NB4 (cell line): ENCODE measurements around the gene AKAP7.

Experiments
- DNase-seq: peaks from one replicate; pipeline ENCODE4 v3.0.0; 2010; ENCODE audit warnings: low read depth
- H3K4me3 ChIP-seq: one replicate; pipeline ENCODE4 v1.5.1; 2011; ENCODE audit warnings: mild to moderate bottlenecking, low read depth, low read length, moderate library complexity
- MAX ChIP-seq: IDR thresholded peaks from 2 replicates; pipeline ENCODE4 v1.6.1; 2011; ENCODE audit warnings: low read depth, low read length
- MYC ChIP-seq: IDR thresholded peaks from 2 replicates; pipeline ENCODE4 v1.6.1; 2011; ENCODE audit warnings: low read depth, low read length
- POLR2A ChIP-seq: IDR thresholded peaks from 2 replicates; pipeline ENCODE4 v1.6.1; 2011; ENCODE audit warnings: mild to moderate bottlenecking; ENCODE audit not compliant: insufficient read length; ENCODE audit errors: extremely low read depth
- TF ChIP-seq, protein P1 (sequence below): IDR thresholded peaks from one replicate; pipeline ENCODE4 v1.5.1; 2012; ENCODE audit warnings: low read depth, low read length

The AKAP7 gene

GRCh38 chr6:131159578-131159977 lies 24.3 kb downstream of the AKAP7 start:
- DNase-seq: no peak
- no peak overlapping the region for H3K4me3 ChIP-seq
- TF ChIP-seq MYC (no peak), MAX (no peak), POLR2A (no peak)
- TF ChIP-seq, protein P1, sequence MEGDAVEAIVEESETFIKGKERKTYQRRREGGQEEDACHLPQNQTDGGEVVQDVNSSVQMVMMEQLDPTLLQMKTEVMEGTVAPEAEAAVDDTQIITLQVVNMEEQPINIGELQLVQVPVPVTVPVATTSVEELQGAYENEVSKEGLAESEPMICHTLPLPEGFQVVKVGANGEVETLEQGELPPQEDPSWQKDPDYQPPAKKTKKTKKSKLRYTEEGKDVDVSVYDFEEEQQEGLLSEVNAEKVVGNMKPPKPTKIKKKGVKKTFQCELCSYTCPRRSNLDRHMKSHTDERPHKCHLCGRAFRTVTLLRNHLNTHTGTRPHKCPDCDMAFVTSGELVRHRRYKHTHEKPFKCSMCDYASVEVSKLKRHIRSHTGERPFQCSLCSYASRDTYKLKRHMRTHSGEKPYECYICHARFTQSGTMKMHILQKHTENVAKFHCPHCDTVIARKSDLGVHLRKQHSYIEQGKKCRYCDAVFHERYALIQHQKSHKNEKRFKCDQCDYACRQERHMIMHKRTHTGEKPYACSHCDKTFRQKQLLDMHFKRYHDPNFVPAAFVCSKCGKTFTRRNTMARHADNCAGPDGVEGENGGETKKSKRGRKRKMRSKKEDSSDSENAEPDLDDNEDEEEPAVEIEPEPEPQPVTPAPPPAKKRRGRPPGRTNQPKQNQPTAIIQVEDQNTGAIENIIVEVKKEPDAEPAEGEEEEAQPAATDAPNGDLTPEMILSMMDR: no peak

DNA sequence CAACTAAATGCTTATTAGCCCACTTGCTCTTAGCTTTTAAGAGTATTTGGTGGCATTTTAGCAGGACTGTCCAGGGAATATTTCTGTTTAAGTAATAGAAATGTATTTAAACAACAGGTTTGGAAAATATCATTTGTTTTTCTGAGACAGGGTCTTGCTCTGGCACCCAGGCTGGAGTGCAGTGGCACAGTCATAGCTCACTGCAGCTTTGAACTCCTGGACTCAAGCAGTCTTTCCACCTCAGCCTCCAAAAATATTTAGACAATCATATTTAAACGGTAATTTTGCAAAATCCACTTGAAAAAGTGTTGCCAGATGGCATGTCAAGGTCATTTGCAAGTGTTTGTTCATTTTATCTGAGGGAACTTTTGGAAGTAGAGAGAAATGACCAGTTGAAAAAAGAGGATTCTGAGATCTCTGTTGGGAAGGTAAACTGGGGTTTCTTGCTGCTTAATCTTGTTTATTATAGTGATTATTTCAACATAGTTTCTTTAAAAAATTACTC lies 25.0 kb downstream of the AKAP7 start:
- TF ChIP-seq MAX (no peak), POLR2A (no peak), MYC (no peak)
- TF ChIP-seq, protein P1: no peak
- no peak overlapping the region for H3K4me3 ChIP-seq
- no peak for DNase-seq

GRCh38 chr6:131161987-131162386 lies 26.7 kb downstream of the AKAP7 start:
- no peak overlapping the region for H3K4me3 ChIP-seq
- no peak for DNase-seq
- TF ChIP-seq MYC: no peak
- TF ChIP-seq, protein P1: no peak
- no peak for TF ChIP-seq POLR2A
- no peak for TF ChIP-seq MAX

GRCh38 chr6:131163886-131164285 lies 28.6 kb downstream of the AKAP7 start:
- TF ChIP-seq MAX (no peak), MYC (no peak), POLR2A (no peak)
- TF ChIP-seq, protein P1: no peak
- no peak for DNase-seq
- H3K4me3 ChIP-seq: no peak overlapping the region

DNA sequence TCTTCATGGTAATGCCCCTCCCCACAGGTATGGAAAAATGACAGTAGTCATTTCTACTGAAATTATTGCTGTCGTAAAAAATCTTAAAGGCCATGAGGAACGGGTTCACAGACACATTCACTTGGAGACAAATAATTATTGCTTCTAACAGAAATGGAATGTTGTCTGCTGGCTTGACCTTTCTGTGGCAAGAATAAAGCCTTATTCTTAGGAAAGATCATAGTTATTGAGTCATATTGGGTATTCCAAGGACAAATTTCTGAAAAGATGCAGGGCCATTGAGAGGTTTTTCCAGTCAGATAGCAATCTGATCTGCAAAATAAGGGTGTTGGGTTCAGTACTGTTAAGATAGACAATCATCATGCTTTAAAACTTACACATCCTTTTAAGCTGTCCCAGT lies 29.2 kb downstream of the AKAP7 start:
- no peak for TF ChIP-seq MYC
- no peak for TF ChIP-seq MAX
- TF ChIP-seq, protein P1: no peak
- no peak for TF ChIP-seq POLR2A
- no peak for DNase-seq
- H3K4me3 ChIP-seq: no peak overlapping the region

DNA sequence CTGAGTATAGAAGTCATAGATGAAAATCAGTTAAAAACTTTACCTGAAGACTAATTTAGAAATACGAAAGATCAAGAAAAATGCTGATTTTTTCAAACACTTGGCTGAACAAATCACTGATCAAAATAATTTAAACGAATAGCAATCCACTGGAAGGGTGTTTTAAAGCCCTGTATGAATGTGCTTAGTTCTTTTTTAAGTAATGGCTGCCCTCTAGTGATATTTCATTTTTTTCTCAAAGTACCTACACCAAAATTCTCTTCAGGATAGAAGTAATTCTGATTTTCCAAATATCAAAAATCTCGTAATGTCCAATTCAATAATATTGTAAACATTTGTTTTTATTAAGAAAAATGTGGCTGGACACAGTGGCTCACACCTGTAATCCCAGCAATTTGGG lies 32.5 kb downstream of the AKAP7 start:
- DNase-seq: no peak
- TF ChIP-seq POLR2A: no peak
- H3K4me3 ChIP-seq: no peak overlapping the region
